ENCODE measurements around the gene GPR39. TPM values are rescaled to one million over a fixed set of nuclear protein-coding genes. Genes with fewer than 3 reads are reported as not detected.

The GPR39 gene
- total and polyA plus RNA-seq, 2 donors (not counting 1 experiment from before 2014, with no cell fraction given), result not detected

DNA sequence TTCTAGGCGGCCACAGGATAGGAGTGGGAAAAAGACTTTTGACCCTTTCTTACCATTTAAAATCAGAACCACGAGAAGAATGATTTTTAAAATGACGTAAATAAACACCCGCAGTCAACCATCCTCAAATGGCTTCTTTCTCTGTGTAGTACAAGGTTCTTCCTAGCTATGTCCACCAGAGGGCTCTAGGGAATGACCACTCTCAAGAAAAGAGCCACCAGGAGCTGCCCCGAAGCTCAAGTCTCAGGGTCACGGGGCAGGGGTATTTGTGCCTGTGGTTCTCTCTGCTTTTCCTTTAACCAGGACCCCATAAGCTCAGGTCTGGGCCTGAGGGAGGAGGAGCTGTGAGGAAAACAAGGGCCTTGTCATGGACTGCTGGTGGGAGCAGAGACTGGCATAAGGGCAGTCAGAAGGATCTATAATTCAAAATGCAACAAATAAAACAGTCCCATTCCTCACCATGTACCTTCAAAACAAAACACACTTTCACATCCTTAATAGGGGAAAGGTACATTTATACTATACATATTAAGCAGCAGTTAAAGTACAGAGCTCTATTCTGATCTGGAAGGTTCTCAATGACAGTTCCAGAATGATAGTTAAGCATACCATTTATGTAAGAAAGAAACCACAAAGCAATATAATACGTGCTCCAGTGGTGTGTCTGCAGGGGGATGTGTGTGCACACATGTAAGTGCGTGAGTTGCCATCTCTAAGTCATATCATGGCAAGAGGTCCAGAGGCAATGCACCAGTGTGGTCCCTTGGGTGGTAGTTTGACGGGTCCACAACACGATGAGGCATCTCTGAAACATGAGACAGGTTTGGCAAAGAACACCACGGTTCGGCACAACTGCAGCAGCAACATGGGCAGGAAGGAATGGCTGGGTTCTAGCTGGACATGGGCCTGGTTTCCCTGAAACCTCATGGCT is 234.8 kb downstream of the GPR39 start:
- H3K4me3 ChIP-seq (ENCODE audit: control extremely low read depth in 1 of 5, extremely low read depth in 1 of 5, insufficient read depth in 1 of 5, low read depth in 2 of 5, low read length in 4 of 5), result no peak overlapping the region
- intact Hi-C loops (cut with micrococcal nuclease), result no loop called here
- no peaks in the 10 kb centered on the region for H3K4me1 ChIP-seq (ENCODE audit: control insufficient read depth in 2 of 2, insufficient read depth in 2 of 2, low read length in 2 of 2)
- DNase-seq (no peak), ATAC-seq (ENCODE audit: low read depth) (no peak)
- H3K27me3 ChIP-seq (replicated peaks in 1 of 4; ENCODE audit: control extremely low read depth in 1 of 4, control insufficient read depth in 3 of 4, insufficient read depth in 4 of 4, low read length in 3 of 4), result peaks cover 0 to 3% (median 0%) of the 10 kb centered on the region in 4 experiments
- H3K27ac ChIP-seq (ENCODE audit: low read length in 2 of 2), result no peak overlapping the region
- Mint-ChIP-seq H3K27ac (no peak overlapping the region), H3K27me3 (peaks cover 5% of the 10 kb centered on the region), H3K4me3 (no peak overlapping the region), H3K9me3 (ENCODE audit: insufficient read depth) (no peaks in the 10 kb centered on the region), H3K4me1 (peaks cover 17% of the 10 kb centered on the region)
- ChIA-PET POLR2A (no interaction called here), CTCF (no interaction called here)
- H3K36me3 ChIP-seq (replicated peaks in 1 of 2; ENCODE audit: control extremely low read depth in 1 of 2, control insufficient read depth in 1 of 2, extremely low read depth in 1 of 2, insufficient read depth in 2 of 2, low read length in 1 of 2), result no peaks in the 10 kb centered on the region
- WGBS (ENCODE audit: insufficient coverage), result 92% methylated on average over 7 of the region's 12 CpGs
- H3K9ac ChIP-seq (ENCODE audit: low read length), result no peak overlapping the region
- H2AFZ ChIP-seq (ENCODE audit: insufficient read depth, low read depth, low read length, poor library complexity, severe bottlenecking), result no peak overlapping the region
- no peaks in the 10 kb centered on the region for H3K9me3 ChIP-seq (ENCODE audit: control extremely low read depth in 1 of 3, control insufficient read depth in 2 of 3, insufficient read depth in 1 of 3, low read length in 2 of 3)
- H3K79me2 ChIP-seq (ENCODE audit: control insufficient read depth, insufficient read depth, low read length), result no peaks in the 10 kb centered on the region
- no peaks in the 10 kb centered on the region for H4K20me1 ChIP-seq (ENCODE audit: control insufficient read depth, insufficient read depth, low read length, poor library complexity, severe bottlenecking)
- TF ChIP-seq EZH2 (IDR thresholded peaks at IDR 0.05; ENCODE audit: borderline replicate concordance, insufficient read depth, low read depth, low read length, poor library complexity, severe bottlenecking), result no peak
- TF ChIP-seq, protein P1, sequence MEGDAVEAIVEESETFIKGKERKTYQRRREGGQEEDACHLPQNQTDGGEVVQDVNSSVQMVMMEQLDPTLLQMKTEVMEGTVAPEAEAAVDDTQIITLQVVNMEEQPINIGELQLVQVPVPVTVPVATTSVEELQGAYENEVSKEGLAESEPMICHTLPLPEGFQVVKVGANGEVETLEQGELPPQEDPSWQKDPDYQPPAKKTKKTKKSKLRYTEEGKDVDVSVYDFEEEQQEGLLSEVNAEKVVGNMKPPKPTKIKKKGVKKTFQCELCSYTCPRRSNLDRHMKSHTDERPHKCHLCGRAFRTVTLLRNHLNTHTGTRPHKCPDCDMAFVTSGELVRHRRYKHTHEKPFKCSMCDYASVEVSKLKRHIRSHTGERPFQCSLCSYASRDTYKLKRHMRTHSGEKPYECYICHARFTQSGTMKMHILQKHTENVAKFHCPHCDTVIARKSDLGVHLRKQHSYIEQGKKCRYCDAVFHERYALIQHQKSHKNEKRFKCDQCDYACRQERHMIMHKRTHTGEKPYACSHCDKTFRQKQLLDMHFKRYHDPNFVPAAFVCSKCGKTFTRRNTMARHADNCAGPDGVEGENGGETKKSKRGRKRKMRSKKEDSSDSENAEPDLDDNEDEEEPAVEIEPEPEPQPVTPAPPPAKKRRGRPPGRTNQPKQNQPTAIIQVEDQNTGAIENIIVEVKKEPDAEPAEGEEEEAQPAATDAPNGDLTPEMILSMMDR (IDR thresholded peaks at IDR 0.05), result no peak
- no peak overlapping the region for H3K4me2 ChIP-seq (replicated peaks; ENCODE audit: low read depth, low read length, poor library complexity, severe bottlenecking)

DNA sequence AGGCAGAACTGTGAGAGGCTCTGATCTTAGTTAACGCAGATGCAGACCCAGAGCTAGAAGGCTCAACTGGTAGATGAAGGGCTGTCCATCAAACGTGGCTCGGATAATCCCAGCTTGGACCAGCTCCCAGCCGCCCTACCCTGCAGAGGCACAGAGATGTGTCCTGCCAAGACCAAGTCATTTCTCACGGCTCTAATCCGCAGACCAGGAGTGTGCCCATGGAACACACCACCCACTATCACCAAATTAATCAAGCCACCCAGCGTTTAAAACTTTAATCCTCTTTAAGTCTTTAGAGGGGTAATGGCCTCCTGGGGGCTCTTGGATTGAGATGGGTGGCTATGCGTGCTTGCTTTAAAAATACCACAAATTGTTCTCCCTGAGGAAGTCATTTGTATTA is 235.9 kb downstream of the GPR39 start:
- H3K9ac ChIP-seq (ENCODE audit: low read length), result no peak overlapping the region
- no peaks in the 10 kb centered on the region for H3K4me1 ChIP-seq (ENCODE audit: control insufficient read depth in 2 of 2, insufficient read depth in 2 of 2, low read length in 2 of 2)
- ChIA-PET CTCF (no interaction called here), POLR2A (no interaction called here)
- no peak for TF ChIP-seq EZH2 (IDR thresholded peaks at IDR 0.05; ENCODE audit: borderline replicate concordance, insufficient read depth, low read depth, low read length, poor library complexity, severe bottlenecking)
- TF ChIP-seq, protein P1 (IDR thresholded peaks at IDR 0.05), result no peak
- H3K9me3 Mint-ChIP-seq (ENCODE audit: insufficient read depth), result no peaks in the 10 kb centered on the region
- H3K9me3 ChIP-seq (ENCODE audit: control extremely low read depth in 1 of 3, control insufficient read depth in 2 of 3, insufficient read depth in 1 of 3, low read length in 2 of 3), result no peaks in the 10 kb centered on the region
- H4K20me1 ChIP-seq (ENCODE audit: control insufficient read depth, insufficient read depth, low read length, poor library complexity, severe bottlenecking), result no peaks in the 10 kb centered on the region
- H3K27me3 Mint-ChIP-seq, result peaks cover 5% of the 10 kb centered on the region
- intact Hi-C loops (cut with micrococcal nuclease), result no loop called here
- H3K79me2 ChIP-seq (ENCODE audit: control insufficient read depth, insufficient read depth, low read length), result no peaks in the 10 kb centered on the region
- H3K4me2 ChIP-seq (replicated peaks; ENCODE audit: low read depth, low read length, poor library complexity, severe bottlenecking), result no peak overlapping the region
- H3K4me3 ChIP-seq (ENCODE audit: control extremely low read depth in 1 of 5, extremely low read depth in 1 of 5, insufficient read depth in 1 of 5, low read depth in 2 of 5, low read length in 4 of 5), result no peak overlapping the region
- no peak overlapping the region for H3K27ac Mint-ChIP-seq
- H3K4me3 Mint-ChIP-seq, result no peak overlapping the region
- no peak for DNase-seq
- H3K4me1 Mint-ChIP-seq, result peaks cover 12% of the 10 kb centered on the region
- H2AFZ ChIP-seq (ENCODE audit: insufficient read depth, low read depth, low read length, poor library complexity, severe bottlenecking), result no peak overlapping the region
- no peak overlapping the region for H3K27ac ChIP-seq (ENCODE audit: low read length in 2 of 2)
- 92% methylated on average over 6 of the region's 8 CpGs for WGBS (ENCODE audit: insufficient coverage)
- H3K27me3 ChIP-seq (replicated peaks in 1 of 4; ENCODE audit: control extremely low read depth in 1 of 4, control insufficient read depth in 3 of 4, insufficient read depth in 4 of 4, low read length in 3 of 4), result peaks cover 0 to 3% (median 0%) of the 10 kb centered on the region in 4 experiments
- H3K36me3 ChIP-seq (replicated peaks in 1 of 2; ENCODE audit: control extremely low read depth in 1 of 2, control insufficient read depth in 1 of 2, extremely low read depth in 1 of 2, insufficient read depth in 2 of 2, low read length in 1 of 2), result no peaks in the 10 kb centered on the region
- no peak for ATAC-seq (ENCODE audit: low read depth)

Data from B cell (primary cell).